Astrocyte (in vitro differentiated cells and primary cell): ENCODE measurements around the gene HMGB4.

ENCODE experiments used
- CTCF ChIP-seq: IDR thresholded peaks from 2 replicates; pipeline ENCODE4 v1.5.1; 2011; ENCODE audit warnings: low read depth, mild to moderate bottlenecking, inconsistent platforms, low read length, moderate library complexity; ENCODE audit not compliant: insufficient read depth
- EZH2 ChIP-seq: IDR thresholded peaks from 2 replicates; pipeline ENCODE4 v1.6.1; 2012; ENCODE audit warnings: mild to moderate bottlenecking, low read length, inconsistent platforms; ENCODE audit not compliant: insufficient read depth

GRCh38 chr1:33819913-33820311, 44.0 kb upstream of the HMGB4 start:
- TF ChIP-seq CTCF (no peak), EZH2 (no peak)
